ENCODE results near the gene MOB2. TPM values are rescaled to one million over a fixed set of nuclear protein-coding genes. Genes with fewer than 3 reads are reported as not detected.

The MOB2 gene
- total RNA-seq, 1 experiment from 2014 or later: 18.0 TPM

- DNase-seq (ENCODE audit: low read depth): no peak
- in situ Hi-C loops (cut with HindIII; ENCODE audit: low pct_unique_long_range_greater_than_20kb, low sequenced_read_pairs): no loop called here
These were observed 5.8 kb downstream of the MOB2 start for GRCh38 chr11:1480555-1481482.

- DNase-seq (ENCODE audit: low read depth): no peak
- in situ Hi-C loops (cut with HindIII; ENCODE audit: low pct_unique_long_range_greater_than_20kb, low sequenced_read_pairs): no loop called here
These were observed 6.4 kb downstream of the MOB2 start for GRCh38 chr11:1480191-1480554.

GRCh38 chr11:1479678-1480118, 6.9 kb downstream of the MOB2 start:
- in situ Hi-C loops (cut with HindIII; ENCODE audit: low pct_unique_long_range_greater_than_20kb, low sequenced_read_pairs): no loop called here
- DNase-seq (ENCODE audit: low read depth): no peak

- no peak for DNase-seq (ENCODE audit: low read depth)
- in situ Hi-C loops (cut with HindIII; ENCODE audit: low pct_unique_long_range_greater_than_20kb, low sequenced_read_pairs): no loop called here
These were observed 7.4 kb downstream of the MOB2 start for GRCh38 chr11:1479006-1479677.

- DNase-seq (ENCODE audit: low read depth): no peak
- in situ Hi-C loops (cut with HindIII; ENCODE audit: low pct_unique_long_range_greater_than_20kb, low sequenced_read_pairs): no loop called here
These were observed 8.0 kb downstream of the MOB2 start for GRCh38 chr11:1478544-1478943.

GRCh38 chr11:1478011-1478410, 8.6 kb downstream of the MOB2 start:
- in situ Hi-C loops (cut with HindIII; ENCODE audit: low pct_unique_long_range_greater_than_20kb, low sequenced_read_pairs): no loop called here
- no peak for DNase-seq (ENCODE audit: low read depth)

GRCh38 chr11:1476940-1477736, 9.4 kb downstream of the MOB2 start:
- DNase-seq (ENCODE audit: low read depth): no peak
- in situ Hi-C loops (cut with HindIII; ENCODE audit: low pct_unique_long_range_greater_than_20kb, low sequenced_read_pairs): no loop called here

- in situ Hi-C loops (cut with HindIII; ENCODE audit: low pct_unique_long_range_greater_than_20kb, low sequenced_read_pairs): no loop called here
- no peak for DNase-seq (ENCODE audit: low read depth)
These were observed 10.7 kb downstream of the MOB2 start for GRCh38 chr11:1475841-1476240.

GRCh38 chr11:1473786-1474185, 12.8 kb downstream of the MOB2 start:
- in situ Hi-C loops (cut with HindIII; ENCODE audit: low pct_unique_long_range_greater_than_20kb, low sequenced_read_pairs): no loop called here
- DNase-seq (ENCODE audit: low read depth): no peak

GRCh38 chr11:1473011-1473628, 13.5 kb downstream of the MOB2 start:
- in situ Hi-C loops (cut with HindIII; ENCODE audit: low pct_unique_long_range_greater_than_20kb, low sequenced_read_pairs): no loop called here
- DNase-seq (ENCODE audit: low read depth): no peak

- no peak for DNase-seq (ENCODE audit: low read depth)
- in situ Hi-C loops (cut with HindIII; ENCODE audit: low pct_unique_long_range_greater_than_20kb, low sequenced_read_pairs): no loop called here
These were observed 14.2 kb downstream of the MOB2 start for GRCh38 chr11:1472180-1473005.

- DNase-seq (ENCODE audit: low read depth): no peak
- in situ Hi-C loops (cut with HindIII; ENCODE audit: low pct_unique_long_range_greater_than_20kb, low sequenced_read_pairs): no loop called here
These were observed 14.8 kb downstream of the MOB2 start for GRCh38 chr11:1471736-1472135.

GRCh38 chr11:1470681-1471611, 15.6 kb downstream of the MOB2 start:
- in situ Hi-C loops (cut with HindIII; ENCODE audit: low pct_unique_long_range_greater_than_20kb, low sequenced_read_pairs): no loop called here
- DNase-seq (ENCODE audit: low read depth): no peak

- no peak for DNase-seq (ENCODE audit: low read depth)
- in situ Hi-C loops (cut with HindIII; ENCODE audit: low pct_unique_long_range_greater_than_20kb, low sequenced_read_pairs): no loop called here
These were observed 16.5 kb downstream of the MOB2 start for GRCh38 chr11:1469911-1470680.

GRCh38 chr11:1469287-1469910, 17.2 kb downstream of the MOB2 start:
- DNase-seq (ENCODE audit: low read depth): no peak
- in situ Hi-C loops (cut with HindIII; ENCODE audit: low pct_unique_long_range_greater_than_20kb, low sequenced_read_pairs): no loop called here

All from Caki2 (cell line).